Adrenal gland (tissue), 12 donors: ENCODE data around the gene ATXN1. TPM values are rescaled to one million over a fixed set of nuclear protein-coding genes. Genes with fewer than 3 reads are reported as not detected.

Experiments
- DNase-seq, 7 donors: peaks; one replicate each; pipeline ENCODE4 v3.0.0-alpha.2; 2019 to 2020
- H3K27ac ChIP-seq, 5 donors: fragments of 200-600 bp; sonication (generic) in 4 of 5; 1 replicate in 3 of 5; 2 replicates in 2 of 5; pipeline versions ENCODE4 v1.5.1 to v1.8.0; 2016 to 2020; ENCODE audit warnings: mild to moderate bottlenecking in 1 of 5
- H3K27me3 ChIP-seq: fragments of 200-600 bp; 2 replicates; pipeline ENCODE4 v1.8.0; 2021
- H3K36me3 ChIP-seq, 2 donors: fragments of 200-600 bp; replicated peaks in 1 of 2; 1 replicate in 1 of 2; 2 replicates in 1 of 2; pipeline versions ENCODE4 v1.5.1 to v1.8.0; 2018 to 2022
- H3K4me1 ChIP-seq, 2 donors: fragments of 200-600 bp; replicated peaks in 1 of 2; 1 replicate in 1 of 2; 2 replicates in 1 of 2; pipeline versions ENCODE4 v1.5.1 to v1.8.0; 2018 to 2021
- H3K4me3 ChIP-seq, 4 donors: fragments of 200-600 bp; sonication (generic) in 3 of 4; one replicate each; pipeline ENCODE4 v1.5.1; 2016 to 2018
- H3K9me3 ChIP-seq, 3 donors: fragments of 200-600 bp; sonication (generic) in 1 of 3; replicated peaks in 1 of 3; 1 replicate in 2 of 3; 2 replicates in 1 of 3; pipeline versions ENCODE4 v1.5.1 to v1.8.0; 2016 to 2021
- CTCF ChIP-seq, 6 experiments: fragments of 450-650 bp in 4 of 6; fragments of 200-600 bp in 2 of 6; sonication (generic) in 1 of 6; IDR thresholded peaks; 1 replicate in 5 of 6; 2 replicates in 1 of 6; pipeline versions ENCODE4 v1.5.1 to v1.8.0; 2016 to 2021; ENCODE audit warnings: antibody characterized with exemption in 6 of 6, mild to moderate bottlenecking in 2 of 6, moderate library complexity in 1 of 6
- POLR2A ChIP-seq, 2 donors: fragments of 450-650 bp; IDR thresholded peaks; one replicate each; pipeline ENCODE4 v1.6.1; 2017; ENCODE audit warnings: antibody characterized with exemption in 2 of 2, mild to moderate bottlenecking in 2 of 2, moderate library complexity in 1 of 2
- WGBS, 4 donors: extraction: QIAGEN DNeasy Blood & Tissue Kit in 2 of 4; methylation state at CpG; one replicate each; pipeline versions ENCODE4 v1.1.5 to v1.1.7; 2013 to 2017; 5-methylcytosine and 5-hydroxymethylcytosine counted together
- intact Hi-C, 2 donors: fragments of 100-400 bp; cut with DNase I; formaldehyde crosslinking; loops; one replicate each; pipeline versions ENCODE4 v1.14.1 to v1.15.0; 2022 to 2023
- polyA plus RNA-seq, 3 donors: library from polyadenylated mRNA; stranded (reverse); fragments of 200-250 nt in 2 of 3; fragments of 350-450 nt in 1 of 3; fragmentation: Illumina TruSeq in 1 of 3; extraction: RNeasy Lipid Tissue Mini Kit (QIAGEN cat#74804) in 1 of 3; gene quantifications; one replicate each; pipeline ENCODE4 v1.2.3, GENCODE V29; 2013 to 2014
- total RNA-seq, 9 donors: library from RNA; depleted of rRNA in 4 of 9; stranded (reverse); fragments of >200 nt in 4 of 9; fragments of 120-200 nt in 1 of 9; fragmentation: NEBNext Ultra II Directional in 1 of 9; extraction: Animal tissue kit (Norgen Biotek cat#: 25700) in 1 of 9; gene quantifications; one replicate each; pipeline versions ENCODE4 v1.1.0 to v1.2.4, GENCODE V29; 2013 to 2023
- donor health status: healthy with polysubstance abuse.
- donor health status: Bipolar disorder and iron deficiency.
- donor health status: DM: yes; HTN: yes; CAD: no.
- donor health status: DM: no; HTN: no; CAD: no.
- donor health status: DM: no; HTN: no; CAD: no.
- donor health status: DM: yes; HTN: yes; CAD: no.

The ATXN1 gene
- total and polyA plus RNA-seq, 12 donors, result 3.4 to 51.3 (median 25.4) TPM

- Histone ChIP-seq H3K27ac (no peak overlapping the region), H3K9me3 (no peaks in the 10 kb centered on the region), H3K36me3 (no peaks in the 10 kb centered on the region), H3K27me3 (no peaks in the 10 kb centered on the region), H3K4me3 (no peak overlapping the region), H3K4me1 (no peaks in the 10 kb centered on the region)
- 92 to 97% (median 93%) methylated on average over 6 of the region's 6 CpGs for WGBS, 4 donors
- DNase-seq, result no peak
- TF ChIP-seq CTCF (IDR thresholded peaks at IDR 0.05) (no peak), POLR2A (IDR thresholded peaks at IDR 0.05) (no peak)
- intact Hi-C loops, result no loop called here
These were observed 273.1 kb downstream of the ATXN1 start for GRCh38 chr6:16487996-16488674.

- DNase-seq, result no peak
- 81 to 96% (median 91%) methylated on average over 11 of the region's 11 CpGs for WGBS, 4 donors
- Histone ChIP-seq H3K27me3 (no peaks in the 10 kb centered on the region), H3K9me3 (no peaks in the 10 kb centered on the region), H3K36me3 (no peaks in the 10 kb centered on the region), H3K27ac (no peak overlapping the region), H3K4me1 (no peaks in the 10 kb centered on the region), H3K4me3 (no peak overlapping the region)
- TF ChIP-seq CTCF (IDR thresholded peaks at IDR 0.05) (no peak), POLR2A (IDR thresholded peaks at IDR 0.05) (no peak)
- intact Hi-C loops, result no loop called here
These were observed 274.6 kb downstream of the ATXN1 start for GRCh38 chr6:16486661-16487060.

GRCh38 chr6:16483315-16483875, 277.9 kb downstream of the ATXN1 start:
- intact Hi-C loops, result no loop called here

More at GRCh38 chr6:16483315-16483875, 277.9 kb downstream of the ATXN1 start:
- H3K9me3 ChIP-seq, result no peaks in the 10 kb centered on the region
- 74 to 81% (median 78%) methylated on average over 2 of the region's 2 CpGs for WGBS, 4 donors
- no peaks in the 10 kb centered on the region for H3K4me1 ChIP-seq
- H3K4me3 ChIP-seq, result no peak overlapping the region
- TF ChIP-seq CTCF (IDR thresholded peaks at IDR 0.05), result no peak
- TF ChIP-seq POLR2A (IDR thresholded peaks at IDR 0.05), result no peak
- H3K27ac ChIP-seq, result no peak overlapping the region
- H3K36me3 ChIP-seq, result no peaks in the 10 kb centered on the region
- no peak for DNase-seq
- H3K27me3 ChIP-seq, result no peaks in the 10 kb centered on the region
